ENCODE data around the gene FCN1. TPM values are rescaled to one million over a fixed set of nuclear protein-coding genes. Genes with fewer than 3 reads are reported as not detected.

The FCN1 gene
- total and polyA plus RNA-seq, 3 experiments from 2014 or later = 1.6 to 2.3 TPM; not detected in 1

DNA sequence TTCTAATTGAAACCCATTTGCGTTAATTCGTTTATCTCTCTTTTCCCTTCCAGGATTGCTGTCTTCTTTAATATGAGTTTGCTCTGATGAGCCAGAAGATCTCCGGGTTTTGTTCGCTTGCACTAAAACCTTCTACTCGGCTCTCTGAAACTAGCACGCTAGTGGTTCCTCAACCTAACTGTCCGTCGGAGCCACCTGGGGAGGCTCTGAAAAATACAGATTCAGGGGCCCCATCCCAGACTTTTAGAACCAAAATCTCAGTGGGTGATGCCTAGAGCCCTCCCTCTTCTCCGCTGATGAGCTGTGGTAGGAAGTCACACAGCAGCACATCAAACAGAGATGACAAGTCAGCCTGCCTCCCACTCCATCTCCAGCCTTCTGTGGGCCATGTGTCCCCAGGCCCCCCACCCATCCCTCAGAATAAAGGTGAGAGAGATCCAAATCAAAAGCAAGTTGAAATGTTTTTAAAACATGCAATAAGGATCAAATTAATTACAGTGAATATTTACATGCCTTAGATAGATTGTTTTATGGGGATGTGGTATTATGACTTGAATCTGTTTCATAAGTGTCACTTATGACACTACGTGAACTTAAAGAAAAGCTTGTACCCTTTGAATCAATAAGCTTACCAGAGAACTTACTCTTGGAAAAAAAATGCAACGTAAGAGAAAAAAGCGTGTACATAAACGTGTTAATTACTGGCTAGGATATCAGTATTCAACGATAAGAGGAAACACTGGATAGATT lies 20.7 kb downstream of the FCN1 start:
- Mint-ChIP-seq H3K36me3 (peaks cover 0 to 1% (median 0%) of the 10 kb centered on the region in 3 donors), H3K27ac (no peak overlapping the region), H3K4me1 (no peaks in the 10 kb centered on the region), H3K27me3 (peaks cover 11 to 24% of the 10 kb centered on the region in 2 donors), H3K9me3 (peaks cover 5 to 15% (median 7%) of the 10 kb centered on the region in 5 donors), H3K4me3 (no peak overlapping the region)
- no peaks in the 10 kb centered on the region for H3K9me3 ChIP-seq (ENCODE audit: low read length)
- H3K4me1 ChIP-seq (ENCODE audit: insufficient read depth, low read length) = no peaks in the 10 kb centered on the region
- no peak for DNase-seq
- ChIA-PET POLR2A (no interaction called here), CTCF (no interaction called here)
- H3K27me3 ChIP-seq (ENCODE audit: insufficient read depth, low read length, poor library complexity, severe bottlenecking) = peaks cover 6% of the 10 kb centered on the region
- no peaks in the 10 kb centered on the region for H3K36me3 ChIP-seq (ENCODE audit: insufficient read depth, low read length)
- H3K27ac ChIP-seq (ENCODE audit: low read depth, low read length) = no peak overlapping the region
- no peak overlapping the region for H3K4me3 ChIP-seq (ENCODE audit: low read length)

DNA sequence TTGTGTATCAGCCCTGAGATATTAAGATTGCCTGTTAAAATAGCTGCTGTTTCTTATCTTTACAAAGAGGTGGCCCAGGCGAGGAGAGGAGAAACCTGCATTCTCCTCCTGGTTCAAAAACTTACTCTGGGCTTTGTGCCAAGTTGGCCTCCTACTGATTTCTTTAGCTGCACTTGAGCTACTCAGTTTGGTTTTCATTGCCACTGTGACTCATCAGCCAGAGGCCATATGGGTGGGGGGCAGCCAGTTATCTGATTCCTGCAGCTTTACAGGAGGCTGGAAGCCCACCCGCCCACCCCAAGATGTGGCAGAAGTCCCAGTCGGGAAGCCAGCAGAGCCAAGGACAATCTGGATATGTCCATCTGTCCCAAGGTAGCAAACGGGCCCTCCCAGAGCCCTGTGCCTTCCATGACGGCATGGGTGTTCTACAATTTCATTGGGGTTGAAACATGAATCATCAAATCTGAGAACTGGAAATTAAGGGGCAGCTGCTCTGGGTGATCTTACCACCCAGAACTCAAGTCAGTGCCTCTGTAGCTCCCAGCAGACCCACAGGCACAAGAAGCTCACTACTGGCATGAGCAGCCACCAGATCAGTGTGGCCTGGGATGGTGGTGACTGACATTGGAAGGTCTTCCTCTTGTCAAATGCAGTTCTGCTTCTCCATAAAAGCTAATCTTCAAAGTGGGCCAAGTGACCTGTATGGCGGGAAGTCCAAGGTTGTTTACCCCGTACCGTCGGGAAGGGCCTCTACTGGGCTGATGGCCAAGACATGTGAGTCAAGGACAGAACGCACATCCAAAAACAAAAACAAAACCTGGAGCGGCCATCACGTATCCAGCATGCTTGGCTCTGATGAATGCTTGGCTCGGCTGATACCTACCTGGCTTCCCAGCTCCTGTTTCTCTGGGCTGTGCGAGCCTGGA lies 21.5 kb downstream of the FCN1 start:
- ChIA-PET POLR2A (no interaction called here), CTCF (no interaction called here)
- Mint-ChIP-seq H3K36me3 (peaks cover 0 to 1% (median 0%) of the 10 kb centered on the region in 3 donors), H3K9me3 (peaks cover 5 to 15% (median 7%) of the 10 kb centered on the region in 5 donors), H3K4me1 (no peaks in the 10 kb centered on the region), H3K27ac (no peak overlapping the region), H3K4me3 (no peak overlapping the region), H3K27me3 (peaks cover 11 to 31% of the 10 kb centered on the region in 2 donors)
- no peak overlapping the region for H3K27ac ChIP-seq (ENCODE audit: low read depth, low read length)
- no peak overlapping the region for H3K4me3 ChIP-seq (ENCODE audit: low read length)
- peaks cover 6% of the 10 kb centered on the region for H3K27me3 ChIP-seq (ENCODE audit: insufficient read depth, low read length, poor library complexity, severe bottlenecking)
- H3K36me3 ChIP-seq (ENCODE audit: insufficient read depth, low read length) = no peaks in the 10 kb centered on the region
- H3K9me3 ChIP-seq (ENCODE audit: low read length) = no peaks in the 10 kb centered on the region
- no peaks in the 10 kb centered on the region for H3K4me1 ChIP-seq (ENCODE audit: insufficient read depth, low read length)
- no peak for DNase-seq

DNA sequence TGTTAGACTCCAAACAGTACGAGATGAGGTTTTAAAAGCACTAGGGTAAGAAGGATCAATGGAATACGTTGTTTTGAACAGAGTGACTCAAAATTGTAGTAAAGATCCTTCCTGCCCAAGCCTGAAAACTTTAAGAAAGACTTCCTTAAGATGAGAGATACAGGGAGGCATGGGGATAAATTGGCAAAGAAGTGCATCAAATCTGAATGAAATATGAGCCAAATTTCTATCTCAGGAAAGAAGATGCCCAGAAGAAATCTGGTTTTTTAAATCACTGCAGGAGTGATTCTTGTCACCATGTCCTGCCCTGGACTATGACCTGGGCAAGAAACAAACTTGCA lies 22.2 kb downstream of the FCN1 start:
- no peaks in the 10 kb centered on the region for H3K9me3 ChIP-seq (ENCODE audit: low read length)
- no peak overlapping the region for H3K27ac ChIP-seq (ENCODE audit: low read depth, low read length)
- no peak overlapping the region for H3K4me3 ChIP-seq (ENCODE audit: low read length)
- H3K36me3 ChIP-seq (ENCODE audit: insufficient read depth, low read length) = no peaks in the 10 kb centered on the region
- Mint-ChIP-seq H3K27ac (no peak overlapping the region), H3K4me3 (no peak overlapping the region), H3K36me3 (peaks cover 0 to 1% (median 0%) of the 10 kb centered on the region in 3 donors), H3K27me3 (peaks cover 15 to 35% of the 10 kb centered on the region in 2 donors), H3K4me1 (no peaks in the 10 kb centered on the region), H3K9me3 (peaks cover 5 to 15% (median 7%) of the 10 kb centered on the region in 5 donors)
- DNase-seq = no peak
- CTCF ChIA-PET = no interaction called here
- POLR2A ChIA-PET = no interaction called here
- H3K27me3 ChIP-seq (ENCODE audit: insufficient read depth, low read length, poor library complexity, severe bottlenecking) = peaks cover 6% of the 10 kb centered on the region
- no peaks in the 10 kb centered on the region for H3K4me1 ChIP-seq (ENCODE audit: insufficient read depth, low read length)

DNA sequence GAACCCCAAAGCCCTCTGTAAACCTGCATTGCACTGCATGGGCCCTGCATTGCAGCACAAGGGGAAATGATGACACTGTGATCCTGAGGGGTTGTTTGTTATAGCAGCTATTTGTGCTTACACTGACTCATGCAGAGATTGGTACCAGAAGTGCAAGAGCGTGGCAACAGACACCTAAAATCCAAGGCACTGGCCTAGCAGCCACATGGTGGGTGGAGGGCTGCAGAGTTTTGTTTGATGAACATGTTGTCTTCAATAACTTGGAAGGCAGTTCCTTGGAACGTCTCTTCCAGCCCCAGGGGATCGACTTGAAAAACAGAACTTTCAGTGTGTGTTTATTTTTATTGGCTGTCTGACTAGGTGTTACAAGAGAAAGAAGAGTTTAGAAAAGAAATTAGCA lies 22.6 kb downstream of the FCN1 start:
- no peaks in the 10 kb centered on the region for H3K4me1 Mint-ChIP-seq
- Histone ChIP-seq H3K27ac (ENCODE audit: low read depth, low read length) (no peak overlapping the region), H3K27me3 (ENCODE audit: insufficient read depth, low read length, poor library complexity, severe bottlenecking) (peaks cover 6% of the 10 kb centered on the region), H3K36me3 (ENCODE audit: insufficient read depth, low read length) (no peaks in the 10 kb centered on the region), H3K4me1 (ENCODE audit: insufficient read depth, low read length) (no peaks in the 10 kb centered on the region), H3K4me3 (ENCODE audit: low read length) (no peak overlapping the region), H3K9me3 (ENCODE audit: low read length) (no peaks in the 10 kb centered on the region)
- peaks cover 5 to 13% (median 7%) of the 10 kb centered on the region in 5 donors for H3K9me3 Mint-ChIP-seq
- peaks cover 15 to 38% of the 10 kb centered on the region in 2 donors for H3K27me3 Mint-ChIP-seq
- H3K4me3 Mint-ChIP-seq = no peak overlapping the region
- CTCF ChIA-PET = no interaction called here
- H3K36me3 Mint-ChIP-seq = peaks cover 0 to 1% (median 0%) of the 10 kb centered on the region in 3 donors
- no peak overlapping the region for H3K27ac Mint-ChIP-seq
- no peak for DNase-seq
- POLR2A ChIA-PET = no interaction called here

- no peak overlapping the region for H3K27ac Mint-ChIP-seq
- H3K36me3 Mint-ChIP-seq = peaks cover 0 to 1% (median 0%) of the 10 kb centered on the region in 3 donors
- peaks cover 15 to 40% of the 10 kb centered on the region in 2 donors for H3K27me3 Mint-ChIP-seq
- Histone ChIP-seq H3K4me1 (ENCODE audit: insufficient read depth, low read length) (no peaks in the 10 kb centered on the region), H3K36me3 (ENCODE audit: insufficient read depth, low read length) (no peaks in the 10 kb centered on the region), H3K27ac (ENCODE audit: low read depth, low read length) (no peak overlapping the region), H3K9me3 (ENCODE audit: low read length) (no peaks in the 10 kb centered on the region), H3K4me3 (ENCODE audit: low read length) (no peak overlapping the region), H3K27me3 (ENCODE audit: insufficient read depth, low read length, poor library complexity, severe bottlenecking) (peaks cover 6% of the 10 kb centered on the region)
- peaks cover 2 to 8% (median 4%) of the 10 kb centered on the region in 5 donors for H3K9me3 Mint-ChIP-seq
- H3K4me3 Mint-ChIP-seq = no peak overlapping the region
- POLR2A ChIA-PET = no interaction called here
- H3K4me1 Mint-ChIP-seq = no peaks in the 10 kb centered on the region
- CTCF ChIA-PET = no interaction called here
- DNase-seq = no peak
These were observed 23.4 kb downstream of the FCN1 start for GRCh38 chr9:134894136-134894860.

GRCh38 chr9:134892820-134893420 lies 24.8 kb downstream of the FCN1 start:
- peaks cover 6% of the 10 kb centered on the region for H3K27me3 ChIP-seq (ENCODE audit: insufficient read depth, low read length, poor library complexity, severe bottlenecking)
- CTCF ChIA-PET = no interaction called here
- Mint-ChIP-seq H3K36me3 (no peaks in the 10 kb centered on the region), H3K9me3 (no peaks in the 10 kb centered on the region), H3K27me3 (peaks cover 15 to 40% of the 10 kb centered on the region in 2 donors), H3K4me3 (no peak overlapping the region), H3K4me1 (no peaks in the 10 kb centered on the region), H3K27ac (no peak overlapping the region)
- H3K9me3 ChIP-seq (ENCODE audit: low read length) = no peaks in the 10 kb centered on the region
- no peak for DNase-seq
- POLR2A ChIA-PET = no interaction called here
- H3K27ac ChIP-seq (ENCODE audit: low read depth, low read length) = no peak overlapping the region
- no peak overlapping the region for H3K4me3 ChIP-seq (ENCODE audit: low read length)
- no peaks in the 10 kb centered on the region for H3K36me3 ChIP-seq (ENCODE audit: insufficient read depth, low read length)
- no peaks in the 10 kb centered on the region for H3K4me1 ChIP-seq (ENCODE audit: insufficient read depth, low read length)

GRCh38 chr9:134892221-134892620 lies 25.5 kb downstream of the FCN1 start:
- Mint-ChIP-seq H3K27me3 (peaks cover 17 to 41% of the 10 kb centered on the region in 2 donors), H3K4me3 (no peak overlapping the region), H3K36me3 (no peaks in the 10 kb centered on the region), H3K27ac (no peak overlapping the region), H3K9me3 (no peaks in the 10 kb centered on the region), H3K4me1 (no peaks in the 10 kb centered on the region)
- ChIA-PET CTCF (no interaction called here), POLR2A (no interaction called here)
- no peaks in the 10 kb centered on the region for H3K9me3 ChIP-seq (ENCODE audit: low read length)
- H3K4me1 ChIP-seq (ENCODE audit: insufficient read depth, low read length) = no peaks in the 10 kb centered on the region
- H3K4me3 ChIP-seq (ENCODE audit: low read length) = no peak overlapping the region
- no peaks in the 10 kb centered on the region for H3K36me3 ChIP-seq (ENCODE audit: insufficient read depth, low read length)
- DNase-seq = no peak
- peaks cover 6% of the 10 kb centered on the region for H3K27me3 ChIP-seq (ENCODE audit: insufficient read depth, low read length, poor library complexity, severe bottlenecking)
- no peak overlapping the region for H3K27ac ChIP-seq (ENCODE audit: low read depth, low read length)
